Activated CD4-positive, alpha-beta T cell treated with anti-CD3 and anti-CD28 coated beads, Interleukin-10, Interleukin-2, amounts not matched to agents 100 ng/mL and 50 ng/mL, durations not matched to agents 16 hours and 8 hours (primary cell): Measurements from ENCODE around the gene JSRP1.

Experiments used
- DNase-seq: peaks from one replicate; pipeline ENCODE4 v3.0.0-alpha.2; 2020

Gene JSRP1

GRCh38 chr19:2246014-2246620 is 10.1 kb downstream of the JSRP1 start:
- DNase-seq, result no peak

- no peak for DNase-seq
These were observed 10.9 kb downstream of the JSRP1 start for GRCh38 chr19:2245273-2245672.

GRCh38 chr19:2244486-2244885 is 11.7 kb downstream of the JSRP1 start:
- DNase-seq, result no peak

- DNase-seq, result no peak
These were observed 12.1 kb downstream of the JSRP1 start for GRCh38 chr19:2244125-2244411.

- DNase-seq, result no peak
These were observed 12.7 kb downstream of the JSRP1 start for GRCh38 chr19:2243274-2244124.

GRCh38 chr19:2242816-2243215 is 13.4 kb downstream of the JSRP1 start:
- no peak for DNase-seq

- DNase-seq, result no peak
These were observed 14.1 kb downstream of the JSRP1 start for GRCh38 chr19:2242092-2242537.

- no peak for DNase-seq
These were observed 15.1 kb downstream of the JSRP1 start for GRCh38 chr19:2240881-2241760.

- peak; percentile 51 for DNase-seq
These were observed 16.1 kb downstream of the JSRP1 start for GRCh38 chr19:2239771-2240770.

- DNase-seq, result no peak
These were observed 17.0 kb downstream of the JSRP1 start for GRCh38 chr19:2239173-2239572.

- DNase-seq, result no peak
These were observed 18.4 kb downstream of the JSRP1 start for GRCh38 chr19:2237869-2238153.

GRCh38 chr19:2237051-2237868 is 19.0 kb downstream of the JSRP1 start:
- no peak for DNase-seq

- DNase-seq, result peak; percentile 99
These were observed 19.7 kb downstream of the JSRP1 start, which contains the start of the genes PLEKHJ1 and SF3A2 for GRCh38 chr19:2236314-2237050. Gene PLEKHJ1 (minus strand): TSS chr19:2236329. CDS start chr19:2236248, 81 bp downstream. Gene SF3A2 (plus strand): TSS chr19:2236824. CDS start chr19:2243419, 6,595 bp downstream.

GRCh38 chr19:2236064-2236313 is 20.2 kb downstream of the JSRP1 start:
- DNase-seq, result no peak

GRCh38 chr19:2235381-2236063 is 20.7 kb downstream of the JSRP1 start:
- DNase-seq, result no peak

GRCh38 chr19:2234996-2235380 is 21.2 kb downstream of the JSRP1 start:
- no peak for DNase-seq

GRCh38 chr19:2233601-2234280 is 22.5 kb downstream of the JSRP1 start:
- no peak for DNase-seq

GRCh38 chr19:2232286-2233151 is 23.7 kb downstream of the JSRP1 start:
- DNase-seq, result no peak
